ENCODE data around the gene MAPK8. TPM values are rescaled to one million over a fixed set of nuclear protein-coding genes. Genes with fewer than 3 reads are reported as not detected.

MAPK8 gene
- total and polyA plus RNA-seq, 10 donors = 5.2 to 61.4 (median 37.4) TPM

- intact Hi-C loops (cut with DNase I; ENCODE audit: low total_unique reads) = no loop called here
- Histone ChIP-seq H3K27ac (no peak overlapping the region), H3K4me1 (no peaks in the 10 kb centered on the region), H3K36me3 (no peaks in the 10 kb centered on the region), H3K9me3 (no peaks in the 10 kb centered on the region), H3K4me3 (no peak overlapping the region), H3K27me3 (replicated peaks in 1 of 7) (peaks cover 0 to 21% (median 0%) of the 10 kb centered on the region in 7 donors)
- no peak for TF ChIP-seq POLR2A (IDR thresholded peaks at IDR 0.05)
- TF ChIP-seq POLR2AphosphoS5 (IDR thresholded peaks at IDR 0.05) = no peak
- TF ChIP-seq, protein P1, sequence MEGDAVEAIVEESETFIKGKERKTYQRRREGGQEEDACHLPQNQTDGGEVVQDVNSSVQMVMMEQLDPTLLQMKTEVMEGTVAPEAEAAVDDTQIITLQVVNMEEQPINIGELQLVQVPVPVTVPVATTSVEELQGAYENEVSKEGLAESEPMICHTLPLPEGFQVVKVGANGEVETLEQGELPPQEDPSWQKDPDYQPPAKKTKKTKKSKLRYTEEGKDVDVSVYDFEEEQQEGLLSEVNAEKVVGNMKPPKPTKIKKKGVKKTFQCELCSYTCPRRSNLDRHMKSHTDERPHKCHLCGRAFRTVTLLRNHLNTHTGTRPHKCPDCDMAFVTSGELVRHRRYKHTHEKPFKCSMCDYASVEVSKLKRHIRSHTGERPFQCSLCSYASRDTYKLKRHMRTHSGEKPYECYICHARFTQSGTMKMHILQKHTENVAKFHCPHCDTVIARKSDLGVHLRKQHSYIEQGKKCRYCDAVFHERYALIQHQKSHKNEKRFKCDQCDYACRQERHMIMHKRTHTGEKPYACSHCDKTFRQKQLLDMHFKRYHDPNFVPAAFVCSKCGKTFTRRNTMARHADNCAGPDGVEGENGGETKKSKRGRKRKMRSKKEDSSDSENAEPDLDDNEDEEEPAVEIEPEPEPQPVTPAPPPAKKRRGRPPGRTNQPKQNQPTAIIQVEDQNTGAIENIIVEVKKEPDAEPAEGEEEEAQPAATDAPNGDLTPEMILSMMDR (IDR thresholded peaks at IDR 0.05 in 8 of 11, conservative IDR thresholded peaks at IDR 0.05 in 3 of 11) = no peak
- WGBS, 5 donors = 80 to 93% (median 89%) methylated on average over 2 to 3 of the region's 3 CpGs
- DNase-seq = peak; percentile 67
Observed at GRCh38 chr10:48468866-48469511, 162.5 kb downstream of the MAPK8 start.

DNA sequence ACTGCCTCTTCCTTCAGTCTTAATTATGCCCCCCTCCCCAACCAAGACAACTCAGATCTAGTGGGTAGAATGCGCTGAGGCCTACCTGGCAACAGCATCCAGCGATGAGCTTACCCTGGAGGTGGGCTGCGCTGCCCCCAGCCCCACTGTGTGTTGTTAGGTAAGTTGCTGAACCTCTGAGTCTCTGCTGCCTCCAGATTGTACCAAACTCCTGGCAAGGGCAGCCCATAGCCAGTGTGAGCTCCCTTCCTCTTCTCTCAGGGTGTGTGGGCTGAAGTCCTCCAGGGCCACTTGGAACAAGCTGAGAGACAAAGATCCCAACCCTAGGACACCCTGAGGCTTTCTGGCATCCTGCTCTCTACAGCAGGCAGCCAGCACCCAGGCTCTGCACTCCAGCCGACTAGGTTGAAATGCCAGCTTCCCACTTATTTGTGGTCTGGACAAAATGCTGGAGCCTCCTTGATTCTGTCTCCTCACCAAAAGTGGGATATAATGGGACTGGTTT lies 163.1 kb downstream of the MAPK8 start:
- intact Hi-C loops (cut with DNase I; ENCODE audit: low total_unique reads) = no loop called here
- peaks cover 0 to 21% (median 0%) of the 10 kb centered on the region in 7 donors for H3K27me3 ChIP-seq (replicated peaks in 1 of 7)
- no peak overlapping the region for H3K27ac ChIP-seq
- H3K36me3 ChIP-seq = no peaks in the 10 kb centered on the region
- no peaks in the 10 kb centered on the region for H3K9me3 ChIP-seq
- no peak for TF ChIP-seq POLR2AphosphoS5 (IDR thresholded peaks at IDR 0.05)
- TF ChIP-seq, protein P1 (IDR thresholded peaks at IDR 0.05 in 8 of 11, conservative IDR thresholded peaks at IDR 0.05 in 3 of 11) = no peak
- TF ChIP-seq POLR2A (IDR thresholded peaks at IDR 0.05) = no peak
- 76 to 84% (median 81%) methylated on average over 4 of the region's 4 CpGs for WGBS, 5 donors
- no peak for DNase-seq
- H3K4me1 ChIP-seq = no peaks in the 10 kb centered on the region
- no peak overlapping the region for H3K4me3 ChIP-seq

- peaks cover 0 to 15% (median 0%) of the 10 kb centered on the region in 7 donors for H3K27me3 ChIP-seq (replicated peaks in 1 of 7)
- no peak for DNase-seq
- H3K9me3 ChIP-seq = no peaks in the 10 kb centered on the region
- intact Hi-C loops (cut with DNase I; ENCODE audit: low total_unique reads) = no loop called here
- 30 to 56% (median 35%) methylated on average over 5 of the region's 5 CpGs for WGBS, 5 donors
- TF ChIP-seq POLR2AphosphoS5 (IDR thresholded peaks at IDR 0.05) = no peak
- TF ChIP-seq, protein P1 (IDR thresholded peaks at IDR 0.05 in 8 of 11, conservative IDR thresholded peaks at IDR 0.05 in 3 of 11) = no peak
- TF ChIP-seq POLR2A (IDR thresholded peaks at IDR 0.05) = no peak
- H3K36me3 ChIP-seq = no peaks in the 10 kb centered on the region
- H3K4me3 ChIP-seq = no peak overlapping the region
- H3K4me1 ChIP-seq = no peaks in the 10 kb centered on the region
- H3K27ac ChIP-seq = no peak overlapping the region
Observed at GRCh38 chr10:48470115-48470892, 163.8 kb downstream of the MAPK8 start.
